Activated effector memory CD4-positive, alpha-beta T cell treated with anti-CD3 and anti-CD28 coated beads, Interleukin-2, amount 50 U/mL, for 16 hours (primary cell): ENCODE measurements around the gene PRKAB2.
"Not testable (repeated sequence)": the region's sequence is repeated elsewhere in the genome, so short reads cannot be mapped to it uniquely, and the experiment has no call there.

Experiments
- DNase-seq: peaks from one replicate; pipeline ENCODE4 v3.0.0-alpha.2; 2020

PRKAB2 gene

GRCh38 chr1:147172168-147173016 is at the start of gene PRKAB2:
PRKAB2 (minus strand) TSS chr1:147172470; CDS start chr1:147172144, 326 bp downstream.
- DNase-seq = peak; percentile 96

- DNase-seq = no peak
Observed at GRCh38 chr1:147218606-147219005, 46.3 kb upstream of the PRKAB2 start.

GRCh38 chr1:147217141-147217540 is 44.9 kb upstream of the PRKAB2 start:
- DNase-seq = no peak

GRCh38 chr1:147216124-147216523 is 43.9 kb upstream of the PRKAB2 start:
- no peak for DNase-seq

- no peak for DNase-seq
Observed at GRCh38 chr1:147215540-147215916, 43.3 kb upstream of the PRKAB2 start.

GRCh38 chr1:147214842-147215539 is 42.7 kb upstream of the PRKAB2 start:
- DNase-seq = no peak

- DNase-seq = no peak
Observed at GRCh38 chr1:147214325-147214724, 42.1 kb upstream of the PRKAB2 start.

- DNase-seq = no peak
Observed at GRCh38 chr1:147213271-147213670, 41.0 kb upstream of the PRKAB2 start.

GRCh38 chr1:147211577-147211976 is 39.3 kb upstream of the PRKAB2 start:
- DNase-seq = no peak

GRCh38 chr1:147210987-147211386 is 38.7 kb upstream of the PRKAB2 start:
- DNase-seq = no peak

- no peak for DNase-seq
Observed at GRCh38 chr1:147209825-147210821, 37.9 kb upstream of the PRKAB2 start.

GRCh38 chr1:147208619-147209018 is 36.3 kb upstream of the PRKAB2 start:
- no peak for DNase-seq

- no peak for DNase-seq
Observed at GRCh38 chr1:147207192-147207591, 34.9 kb upstream of the PRKAB2 start.

GRCh38 chr1:147204080-147204479 is 31.8 kb upstream of the PRKAB2 start:
- no peak for DNase-seq

GRCh38 chr1:147202576-147202975 is 30.3 kb upstream of the PRKAB2 start:
- DNase-seq = no peak

GRCh38 chr1:147201786-147202185 is 29.5 kb upstream of the PRKAB2 start:
- no peak for DNase-seq

GRCh38 chr1:147201276-147201675 is 29.0 kb upstream of the PRKAB2 start:
- DNase-seq = no peak

- DNase-seq = not testable (repeated sequence)
Observed at GRCh38 chr1:147197324-147197723, 25.1 kb upstream of the PRKAB2 start.

- DNase-seq = no peak
Observed at GRCh38 chr1:147189514-147189913, 17.2 kb upstream of the PRKAB2 start.

- DNase-seq = no peak
Observed at GRCh38 chr1:147185432-147185831, 13.2 kb upstream of the PRKAB2 start.

GRCh38 chr1:147177611-147178380 is 5.5 kb upstream of the PRKAB2 start:
- DNase-seq = no peak
